SK-N-DZ (cell line): ENCODE data around the gene TRMT112. TPM values are rescaled to one million over a fixed set of nuclear protein-coding genes. Genes with fewer than 3 reads are reported as not detected.

ENCODE experiments used
- DNase-seq: peaks from one replicate; pipeline ENCODE4 v3.0.0-alpha.2; 2015; ENCODE audit warnings: low spot score
- polyA plus RNA-seq, 2 experiments: library from polyadenylated mRNA; depleted of rRNA; stranded (reverse); fragments of >200 nt; gene quantifications; 2 replicates each; pipeline ENCODE4 v1.2.3, GENCODE V29; 2014

Gene TRMT112
- polyA plus RNA-seq (2014; cell fraction: cytosol; rRNA removed): 648 and 693 TPM in 2 replicates
- 332 and 431 TPM in 2 replicates for polyA plus RNA-seq (2014; cell fraction: nucleus; rRNA removed)

DNA sequence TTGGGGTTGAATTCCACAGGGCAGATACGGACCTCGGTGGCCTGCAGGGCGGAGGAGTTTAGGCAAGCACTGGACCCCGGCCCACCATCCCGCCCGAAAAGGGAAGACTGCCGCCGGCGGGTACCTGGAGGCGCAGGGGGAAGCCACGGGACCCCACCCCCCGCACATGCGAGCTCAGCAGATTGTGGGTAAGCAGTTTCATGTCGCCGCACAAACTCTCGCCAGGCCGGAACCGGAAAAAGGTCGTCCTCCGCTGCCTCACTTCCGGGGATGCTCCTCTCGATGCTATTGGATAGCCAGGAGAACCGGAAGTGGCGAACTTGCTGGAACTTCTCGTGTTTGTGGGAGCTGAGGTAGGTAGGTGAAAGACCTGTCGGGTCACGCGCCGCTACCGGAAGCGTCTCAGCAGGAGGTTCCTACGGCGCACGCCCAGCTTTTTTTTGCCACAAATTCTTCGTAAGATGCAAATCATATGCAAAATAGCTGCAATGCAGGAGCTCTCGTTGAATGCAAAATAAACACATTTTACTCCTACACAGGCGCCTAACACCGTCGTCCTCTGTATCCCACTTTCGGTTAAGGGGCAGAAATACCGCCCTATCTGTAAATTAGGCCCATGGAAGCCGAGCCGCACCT is at the start of gene TRMT112:
TSS of gene TRMT112 (minus strand) at position 235 of the 636 bp plus-strand sequence. CDS start at position 202, 33 bp downstream.
- DNase-seq: peak; percentile 99

DNA sequence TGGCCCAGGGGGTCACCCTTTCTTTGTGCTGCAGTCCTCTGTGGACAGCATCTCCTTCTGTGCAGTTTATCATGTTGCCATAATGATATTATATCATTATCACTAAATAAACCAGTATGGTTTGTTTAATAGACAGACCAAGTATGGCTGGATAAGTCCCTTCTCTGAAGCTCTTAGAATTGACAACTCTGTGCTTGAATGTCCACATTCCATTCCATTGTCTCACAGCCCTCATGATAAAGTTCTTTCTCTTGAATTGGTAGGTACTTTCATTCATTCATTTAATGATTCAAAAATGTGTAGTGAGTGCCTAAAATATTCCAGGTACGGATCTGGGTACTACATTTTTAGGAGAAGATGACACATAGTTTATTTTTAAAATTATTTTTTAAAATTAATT is 49.4 kb upstream of the TRMT112 start:
- DNase-seq: no peak

DNA sequence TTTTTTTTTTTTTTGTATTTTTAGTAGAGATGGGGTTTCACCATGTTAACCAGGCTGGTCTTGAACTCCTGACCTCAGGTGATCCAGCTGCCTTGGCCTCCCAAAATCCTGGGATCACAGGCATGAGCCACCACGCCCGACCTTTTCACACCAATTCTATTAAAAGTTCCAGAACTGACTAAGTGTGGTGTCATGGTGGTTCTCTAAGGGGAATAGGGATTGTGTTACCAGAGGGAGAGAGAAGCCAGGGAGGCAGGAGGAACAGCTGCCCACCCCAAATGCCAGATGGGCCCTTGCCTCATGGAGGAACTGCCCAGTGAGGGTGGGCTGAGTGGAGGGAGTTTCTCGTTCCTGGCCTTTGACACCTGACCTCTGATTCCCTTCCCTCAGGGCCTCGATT is 47.6 kb upstream of the TRMT112 start:
- no peak for DNase-seq

DNA sequence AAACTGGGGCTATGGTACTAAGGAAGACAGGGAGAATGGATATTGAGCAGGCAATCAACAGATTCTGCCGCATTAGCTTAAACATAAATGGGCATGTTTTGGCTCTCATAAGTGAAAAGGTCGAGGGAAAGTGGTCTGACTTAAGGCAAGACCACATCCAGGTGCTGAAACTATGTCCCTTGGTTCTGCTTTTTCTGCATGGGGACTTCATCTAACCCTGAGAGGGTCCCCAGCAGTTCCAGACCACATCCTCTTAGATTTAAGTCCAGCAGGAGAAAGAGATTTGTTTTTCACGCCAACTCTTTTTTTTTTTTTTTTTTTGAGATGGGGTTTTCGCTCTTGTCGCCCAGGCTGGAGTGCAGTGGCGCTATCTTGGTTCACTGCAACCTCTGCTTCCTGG is 47.1 kb upstream of the TRMT112 start:
- no peak for DNase-seq

DNA sequence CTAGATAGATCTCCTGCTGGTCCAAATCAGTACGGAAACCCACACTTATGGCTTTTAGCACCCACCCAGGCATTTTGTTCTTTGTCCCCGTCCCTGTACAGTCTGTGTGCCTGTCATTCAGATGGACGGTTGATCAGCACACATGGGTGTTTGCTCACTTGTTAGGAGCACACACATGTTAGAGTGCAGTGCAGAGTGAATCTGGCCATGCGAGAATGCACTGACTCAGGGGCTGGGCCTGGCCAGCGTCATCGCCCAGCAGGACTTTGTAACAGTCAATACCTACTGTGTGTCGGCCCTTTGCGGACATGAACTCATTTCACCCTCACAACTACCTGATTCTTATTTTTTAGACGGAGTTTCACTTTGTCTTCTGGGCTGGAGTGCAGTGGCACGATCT is 45.0 kb upstream of the TRMT112 start:
- DNase-seq: no peak

DNA sequence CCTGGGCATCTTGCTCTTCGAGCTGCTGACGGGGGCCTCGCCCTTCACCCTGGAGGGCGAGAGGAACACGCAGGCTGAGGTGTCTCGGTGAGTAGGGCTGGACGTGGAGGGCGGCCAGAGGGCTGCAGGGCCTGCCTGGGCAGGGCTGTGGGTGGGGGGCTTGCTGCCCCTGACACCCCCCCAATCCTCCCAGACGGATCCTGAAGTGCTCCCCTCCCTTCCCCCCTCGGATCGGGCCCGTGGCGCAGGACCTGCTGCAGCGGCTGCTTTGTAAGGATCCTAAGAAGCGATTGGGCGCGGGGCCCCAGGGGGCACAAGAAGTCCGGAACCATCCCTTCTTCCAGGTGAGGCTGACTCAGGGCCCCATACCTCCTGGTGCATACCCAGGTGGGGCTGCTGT is 44.3 kb upstream of the TRMT112 start:
- no peak for DNase-seq

DNA sequence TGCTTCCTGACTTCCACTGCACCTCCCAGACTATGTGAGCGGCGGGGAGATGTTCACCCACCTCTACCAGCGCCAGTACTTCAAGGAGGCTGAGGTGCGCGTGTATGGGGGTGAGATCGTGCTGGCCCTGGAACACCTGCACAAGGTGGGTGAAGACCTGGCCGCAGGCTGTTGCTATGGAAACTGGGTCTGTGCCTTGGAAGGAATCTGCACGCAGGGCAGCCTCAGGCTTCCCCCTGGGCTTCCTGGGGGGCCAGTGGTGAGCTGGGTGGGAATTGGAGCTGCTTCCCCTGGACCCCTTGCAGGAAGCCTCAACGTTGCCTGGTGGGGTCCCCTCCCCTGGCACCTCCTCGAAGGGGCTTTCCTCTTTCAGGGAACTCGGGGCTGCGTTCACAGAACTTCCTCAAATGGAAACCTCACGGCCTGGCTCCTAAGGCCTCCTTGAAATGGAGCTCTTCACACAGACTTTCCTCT is 43.1 kb upstream of the TRMT112 start:
- DNase-seq: no peak

DNA sequence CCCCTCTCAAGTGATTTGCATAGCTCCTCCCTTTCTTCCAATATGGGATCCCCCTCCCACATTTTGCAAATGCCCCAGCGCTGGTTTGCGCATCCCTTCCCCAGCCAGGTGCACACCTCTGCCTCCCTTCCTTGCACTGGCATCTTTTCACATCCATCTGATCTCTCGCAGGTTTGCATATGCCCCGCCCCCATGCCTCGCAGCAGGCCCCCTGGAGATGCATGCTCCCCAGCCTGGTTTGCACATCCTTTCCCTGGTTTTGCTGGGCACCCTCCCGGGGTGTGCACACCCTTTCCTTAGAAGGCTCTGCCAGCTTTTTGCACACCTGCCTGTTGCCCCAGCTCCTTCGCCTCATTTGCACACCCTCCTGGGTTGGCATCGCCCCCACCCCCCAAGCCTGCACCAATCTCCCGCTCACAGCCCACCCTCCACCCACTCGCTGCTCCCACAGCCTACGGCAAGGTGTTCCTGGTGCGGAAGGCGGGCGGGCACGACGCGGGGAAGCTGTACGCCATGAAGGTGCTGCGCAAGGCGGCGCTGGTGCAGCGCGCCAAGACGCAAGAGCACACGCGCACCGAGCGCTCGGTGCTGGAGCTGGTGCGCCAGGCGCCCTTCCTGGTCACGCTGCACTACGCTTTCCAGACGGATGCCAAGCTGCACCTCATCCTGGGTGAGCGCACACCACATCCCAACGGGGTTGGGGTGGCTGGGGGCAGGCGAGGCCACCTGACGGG is 42.5 kb upstream of the TRMT112 start:
- DNase-seq: no peak

DNA sequence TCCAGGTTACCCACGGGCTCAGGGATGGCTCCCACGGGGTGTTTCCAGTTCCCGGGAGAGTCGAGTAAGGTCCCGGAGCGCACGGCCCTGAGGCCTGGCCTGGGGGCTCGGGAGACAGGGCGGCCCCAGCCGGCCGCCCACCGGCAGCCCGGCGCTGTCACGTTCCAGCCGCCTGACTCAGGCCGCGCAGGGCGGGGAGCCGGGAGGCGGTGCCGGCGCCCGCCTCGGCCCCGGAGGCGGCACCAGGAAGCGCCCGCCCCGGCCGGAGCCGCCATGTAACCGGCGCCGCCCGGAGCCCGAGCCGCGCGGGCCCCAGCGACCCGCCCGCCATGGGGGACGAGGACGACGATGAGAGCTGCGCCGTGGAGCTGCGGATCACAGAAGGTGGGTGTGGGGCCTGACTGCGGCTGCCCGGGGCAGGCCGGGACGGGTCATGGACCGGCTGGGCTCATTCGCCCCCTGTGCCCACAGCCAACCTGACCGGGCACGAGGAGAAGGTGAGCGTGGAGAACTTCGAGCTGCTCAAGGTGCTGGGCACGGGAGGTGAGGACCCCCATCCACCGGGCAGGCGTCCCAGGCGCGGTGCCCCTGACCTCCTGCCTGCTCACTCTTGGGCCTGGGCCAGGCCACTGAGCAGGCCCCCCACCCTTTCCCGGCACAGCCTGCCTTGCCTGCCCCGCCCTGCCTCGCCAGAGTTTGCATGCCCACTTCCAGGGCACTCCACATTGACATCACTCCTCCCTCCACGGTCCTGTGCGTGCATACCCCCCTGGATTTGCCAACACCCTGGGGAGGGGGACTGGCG is 41.8 kb upstream of the TRMT112 start, which contains the start of gene RPS6KA4:
TSS of gene RPS6KA4 (plus strand) at position 256 of the 805 bp plus-strand sequence. CDS start at position 330, 74 bp downstream.
- DNase-seq: no peak

DNA sequence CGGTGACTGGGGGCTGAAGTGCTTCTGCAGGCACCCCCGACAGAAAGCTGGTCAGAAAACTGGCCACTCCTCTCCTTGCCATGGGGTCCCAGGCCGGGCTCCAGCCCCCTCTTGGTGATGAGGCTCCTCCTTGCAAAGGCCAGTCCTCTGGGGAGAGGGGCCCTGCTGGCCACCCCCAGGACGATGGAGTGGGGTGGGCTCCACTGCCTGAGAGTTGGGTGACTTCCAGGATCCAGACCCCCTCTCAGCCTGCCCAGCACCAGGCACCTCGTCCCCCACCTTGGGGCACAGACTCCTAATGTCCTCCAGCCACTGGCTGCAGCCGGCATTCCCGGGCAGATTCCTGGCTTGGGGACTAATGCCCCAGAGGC is 41.2 kb upstream of the TRMT112 start:
- DNase-seq: no peak

DNA sequence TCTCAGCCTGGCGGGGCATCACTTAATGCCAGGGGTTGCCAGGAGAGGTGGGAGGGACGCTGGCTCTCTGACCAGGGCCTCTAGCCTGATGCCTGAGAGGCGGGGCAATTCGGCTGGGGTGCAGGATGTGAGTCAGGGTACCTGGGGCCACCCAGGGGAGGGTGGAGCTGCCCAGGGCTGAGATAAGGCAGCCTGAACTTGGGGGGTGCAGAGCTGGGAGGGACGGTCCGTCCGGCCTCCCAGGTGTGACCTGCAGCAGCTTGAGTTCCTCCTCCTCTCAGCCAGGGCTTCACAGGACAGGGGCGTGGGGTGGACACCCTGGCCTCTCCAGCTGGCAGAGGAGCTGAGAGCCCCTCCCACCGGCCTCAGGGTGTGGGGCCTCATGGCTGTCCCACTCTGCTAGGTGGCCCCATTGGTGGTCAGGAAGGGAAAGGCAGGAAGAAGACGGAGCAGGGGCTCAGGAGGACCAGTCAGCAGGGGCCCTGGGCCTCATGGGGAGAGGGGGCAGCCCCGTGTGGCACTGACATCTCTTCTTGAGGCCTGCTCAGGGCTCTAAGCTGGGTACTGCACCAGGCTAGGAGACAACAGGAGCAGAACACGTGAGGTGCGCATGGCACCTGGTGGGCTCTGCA is 40.7 kb upstream of the TRMT112 start:
- no peak for DNase-seq

DNA sequence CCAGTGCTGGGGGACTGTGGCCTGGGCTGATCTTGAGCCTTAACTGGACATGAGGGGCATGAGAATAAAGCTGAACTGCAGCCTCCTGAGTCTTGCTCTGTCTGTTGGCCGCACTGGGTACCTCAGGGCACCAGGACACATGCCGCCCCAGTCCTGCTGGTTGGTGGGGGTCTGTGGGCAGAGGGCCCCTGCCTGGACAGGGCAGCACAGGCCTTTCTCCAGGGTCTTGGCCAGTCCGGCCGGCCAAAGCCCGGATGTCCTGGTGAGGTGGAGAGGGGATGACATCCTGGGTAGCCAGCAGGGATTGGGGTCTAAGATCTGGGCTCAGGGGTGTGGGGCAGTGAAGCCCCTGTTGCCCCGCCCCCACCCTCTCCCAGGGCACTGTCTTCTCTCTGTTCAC is 40.1 kb upstream of the TRMT112 start:
- no peak for DNase-seq

DNA sequence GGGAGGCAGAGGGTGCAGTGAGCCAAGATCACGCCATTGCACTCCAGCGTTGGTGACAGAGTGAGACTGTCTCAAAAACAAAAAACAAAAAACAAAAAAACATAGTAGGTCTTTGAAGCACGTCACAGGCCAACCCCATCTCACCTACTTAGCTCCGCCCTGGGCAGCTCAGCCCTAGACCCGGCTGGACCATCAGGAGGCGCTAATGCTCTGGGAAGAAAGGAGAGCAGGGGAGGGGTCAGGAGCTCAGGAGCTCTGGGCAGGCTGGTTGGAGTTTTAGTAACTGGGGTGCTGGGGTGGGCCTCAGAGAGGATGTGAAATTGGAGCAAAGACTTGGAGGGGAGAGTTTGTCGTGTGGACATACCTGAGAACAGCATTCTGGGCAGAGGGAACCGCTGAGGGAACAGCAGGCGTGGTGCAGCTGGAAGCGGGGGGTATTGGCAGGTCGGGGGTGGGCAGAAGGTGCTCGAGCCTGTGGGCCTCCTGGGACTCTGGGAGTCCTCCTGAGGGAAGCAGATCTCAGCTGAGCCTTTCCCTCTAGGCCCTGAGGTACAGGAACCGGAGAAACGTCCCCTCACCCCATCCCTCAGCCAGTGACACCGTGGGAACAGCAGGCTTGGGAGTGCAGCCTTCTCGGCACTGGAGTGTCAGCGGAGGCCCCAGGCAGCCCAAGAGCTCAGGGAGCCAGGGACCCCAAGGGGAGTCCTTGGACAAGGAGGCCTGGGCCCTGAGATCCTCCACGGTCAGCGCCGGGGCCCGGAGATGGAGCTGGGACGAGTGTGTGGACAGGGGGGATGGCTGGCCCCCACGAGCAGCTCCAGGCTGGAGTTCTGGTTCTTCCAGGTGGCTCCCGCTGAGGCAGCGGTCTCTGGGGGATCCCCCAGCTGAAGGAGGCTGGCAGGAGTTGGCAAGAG is 39.4 kb upstream of the TRMT112 start:
- peak; percentile 73 for DNase-seq

DNA sequence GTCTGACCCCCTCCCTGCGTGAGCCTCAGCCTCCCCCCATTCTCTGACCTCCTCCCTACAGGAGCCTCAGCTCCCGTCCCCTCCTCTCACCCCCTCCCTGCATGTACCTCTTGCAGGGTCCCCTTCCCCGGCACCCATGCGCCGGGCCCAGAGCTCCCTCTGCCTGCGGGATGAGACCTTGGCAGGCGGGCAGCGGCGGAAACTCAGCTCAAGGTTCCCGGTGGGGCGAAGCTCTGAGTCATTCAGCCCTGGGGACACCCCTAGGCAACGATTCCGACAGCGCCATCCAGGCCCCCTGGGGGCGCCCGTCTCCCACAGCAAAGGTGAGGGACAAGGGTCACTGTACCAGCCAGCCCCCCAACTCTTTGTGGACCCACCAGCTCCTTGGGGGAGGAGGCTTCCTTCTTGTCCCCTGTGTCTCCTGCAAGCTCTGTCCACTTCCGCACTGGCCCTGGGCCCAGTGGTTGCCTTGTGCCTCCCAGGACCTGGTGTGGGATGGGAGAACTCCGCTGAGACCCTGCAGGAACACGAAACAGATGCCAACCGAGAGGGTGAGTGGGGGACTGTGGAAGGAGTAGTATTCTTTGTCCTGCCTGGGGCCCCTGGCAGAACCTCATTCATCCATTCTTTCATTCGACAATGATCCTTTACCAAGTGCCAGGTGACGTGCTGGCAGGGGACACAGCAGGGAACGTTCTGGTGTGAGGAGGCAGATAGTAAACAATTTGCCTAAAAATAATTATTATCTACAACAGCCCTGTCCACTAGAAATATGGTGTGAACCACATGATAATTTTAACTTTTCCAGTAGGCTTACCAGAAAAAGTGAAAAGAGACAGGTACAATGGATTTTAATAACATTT is 38.0 kb upstream of the TRMT112 start:
- peak; percentile 74 for DNase-seq

DNA sequence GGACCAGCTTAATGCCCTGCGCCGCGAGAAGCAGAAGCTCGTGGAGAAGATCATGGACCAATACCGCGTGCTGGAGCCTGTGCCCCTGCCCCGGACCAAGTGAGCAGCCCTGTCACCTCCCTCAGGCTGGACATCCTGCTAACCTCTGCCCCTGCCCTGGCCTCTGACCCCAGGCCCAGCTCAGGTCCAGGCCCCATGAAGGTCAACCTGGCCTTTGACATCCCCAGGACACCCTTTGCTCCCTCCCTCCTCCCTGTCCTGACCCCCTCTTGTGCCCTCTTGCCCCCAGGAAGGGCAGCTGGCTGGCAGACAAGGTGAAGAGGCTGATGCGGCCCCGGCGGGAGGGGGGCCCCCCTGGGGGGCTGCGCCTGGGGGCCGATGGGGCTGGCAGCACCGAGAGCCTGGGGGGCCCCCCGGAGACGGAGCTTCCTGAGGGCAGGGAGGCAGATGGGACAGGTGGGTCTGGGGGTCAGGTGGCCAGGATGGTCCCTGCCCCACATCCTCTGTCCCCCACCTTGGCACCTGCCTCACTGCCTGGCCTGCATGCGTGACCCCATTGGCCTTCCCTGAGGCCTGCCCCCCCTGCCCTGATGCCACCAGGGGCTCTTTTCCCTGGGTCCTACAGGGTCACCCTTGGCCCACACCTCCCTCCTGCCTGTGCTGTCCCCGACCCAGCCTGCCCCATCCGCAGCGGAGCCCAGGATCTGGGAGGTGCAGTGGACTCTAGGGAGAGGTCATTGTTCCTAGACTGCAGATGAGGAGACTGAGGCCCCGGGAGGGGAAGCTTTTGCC is 36.6 kb upstream of the TRMT112 start:
- DNase-seq: no peak

DNA sequence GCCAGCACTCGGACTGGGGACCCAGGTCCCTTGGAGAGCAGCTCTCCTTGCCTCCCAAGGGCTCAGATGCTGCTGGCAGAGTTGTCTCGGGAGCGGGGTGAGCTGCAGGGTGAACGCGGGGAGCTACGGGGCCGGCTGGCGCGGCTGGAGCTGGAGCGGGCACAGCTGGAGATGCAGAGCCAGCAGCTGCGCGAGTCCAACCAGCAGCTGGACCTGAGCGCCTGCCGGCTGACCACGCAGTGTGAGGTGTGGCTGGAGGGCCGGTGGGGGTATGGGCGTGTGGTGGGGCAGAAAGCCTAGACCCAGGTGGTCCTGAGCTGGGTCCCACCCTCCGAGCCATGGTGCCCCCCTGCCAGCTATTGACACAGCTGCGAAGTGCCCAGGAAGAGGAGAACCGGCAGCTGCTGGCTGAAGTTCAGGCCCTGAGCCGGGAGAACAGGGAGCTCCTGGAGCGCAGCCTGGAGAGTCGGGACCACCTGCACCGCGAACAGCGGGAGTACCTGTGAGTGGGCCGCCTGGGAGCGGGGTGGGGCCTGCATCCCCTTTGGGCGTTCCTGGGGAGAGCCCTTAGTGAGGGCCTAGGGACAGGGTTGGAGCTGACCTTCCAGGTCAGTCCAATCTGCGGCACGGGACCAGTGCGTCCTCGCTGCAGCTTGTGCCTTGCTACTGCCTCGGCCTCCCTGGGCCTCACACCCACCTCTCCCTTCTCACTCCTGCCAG is 35.8 kb upstream of the TRMT112 start:
- DNase-seq: no peak

DNA sequence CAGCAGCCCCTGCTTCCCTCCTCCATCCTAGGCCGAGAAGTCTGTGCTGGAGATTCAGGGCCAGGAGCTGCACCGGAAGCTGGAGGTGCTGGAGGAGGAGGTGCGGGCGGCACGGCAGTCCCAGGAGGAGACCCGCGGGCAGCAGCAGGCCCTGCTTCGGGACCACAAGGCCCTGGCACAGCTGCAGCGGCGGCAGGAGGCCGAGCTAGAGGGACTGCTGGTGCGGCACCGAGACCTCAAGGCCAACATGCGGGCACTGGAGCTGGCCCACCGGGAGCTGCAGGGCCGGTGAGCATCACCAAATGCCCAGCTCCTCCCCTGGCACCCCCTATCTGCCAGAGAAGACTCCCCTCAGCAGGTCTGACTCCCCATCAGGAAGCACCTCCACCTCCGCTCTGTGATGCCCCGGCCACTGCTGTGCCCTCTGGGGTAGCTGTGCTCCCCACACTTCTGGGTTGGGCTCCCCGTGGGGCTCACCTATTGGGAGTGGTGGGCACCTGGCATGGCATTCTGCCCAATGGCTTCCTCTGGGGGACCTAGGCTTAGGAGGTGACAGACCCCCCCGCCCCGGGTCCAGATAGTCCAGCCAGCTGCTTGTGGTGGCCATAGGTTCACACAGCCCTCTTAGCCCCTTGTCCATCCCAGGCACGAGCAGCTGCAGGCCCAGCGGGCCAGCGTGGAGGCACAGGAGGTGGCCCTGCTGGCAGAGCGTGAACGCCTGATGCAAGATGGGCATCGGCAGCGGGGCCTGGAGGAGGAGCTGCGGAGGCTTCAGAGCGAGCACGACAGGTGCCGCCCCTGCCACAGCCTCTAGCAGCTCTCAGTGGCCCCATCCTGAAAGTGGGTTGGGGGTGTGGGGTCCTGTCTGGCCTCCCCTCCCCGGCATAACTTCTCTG is 35.0 kb upstream of the TRMT112 start:
- DNase-seq: no peak
